ENCODE data around the gene SLITRK4. TPM values are rescaled to one million over a fixed set of nuclear protein-coding genes. Genes with fewer than 3 reads are reported as not detected.

SLITRK4 gene
- total RNA-seq, 4 donors from 2014 or later, result 6.2 to 55.1 (median 30.1) TPM

GRCh38 chrX:143648705-143649104 lies 12.8 kb upstream of the SLITRK4 start:
- no peak for TF ChIP-seq CTCF (IDR thresholded peaks at IDR 0.05; ENCODE audit: low read depth)

GRCh38 chrX:143642426-143642825 lies 6.5 kb upstream of the SLITRK4 start:
- TF ChIP-seq CTCF (IDR thresholded peaks at IDR 0.05; ENCODE audit: low read depth), result no peak

- no peak for TF ChIP-seq CTCF (IDR thresholded peaks at IDR 0.05; ENCODE audit: low read depth)
Observed at GRCh38 chrX:143636831-143637230, 930 bp upstream of the SLITRK4 start.

DNA sequence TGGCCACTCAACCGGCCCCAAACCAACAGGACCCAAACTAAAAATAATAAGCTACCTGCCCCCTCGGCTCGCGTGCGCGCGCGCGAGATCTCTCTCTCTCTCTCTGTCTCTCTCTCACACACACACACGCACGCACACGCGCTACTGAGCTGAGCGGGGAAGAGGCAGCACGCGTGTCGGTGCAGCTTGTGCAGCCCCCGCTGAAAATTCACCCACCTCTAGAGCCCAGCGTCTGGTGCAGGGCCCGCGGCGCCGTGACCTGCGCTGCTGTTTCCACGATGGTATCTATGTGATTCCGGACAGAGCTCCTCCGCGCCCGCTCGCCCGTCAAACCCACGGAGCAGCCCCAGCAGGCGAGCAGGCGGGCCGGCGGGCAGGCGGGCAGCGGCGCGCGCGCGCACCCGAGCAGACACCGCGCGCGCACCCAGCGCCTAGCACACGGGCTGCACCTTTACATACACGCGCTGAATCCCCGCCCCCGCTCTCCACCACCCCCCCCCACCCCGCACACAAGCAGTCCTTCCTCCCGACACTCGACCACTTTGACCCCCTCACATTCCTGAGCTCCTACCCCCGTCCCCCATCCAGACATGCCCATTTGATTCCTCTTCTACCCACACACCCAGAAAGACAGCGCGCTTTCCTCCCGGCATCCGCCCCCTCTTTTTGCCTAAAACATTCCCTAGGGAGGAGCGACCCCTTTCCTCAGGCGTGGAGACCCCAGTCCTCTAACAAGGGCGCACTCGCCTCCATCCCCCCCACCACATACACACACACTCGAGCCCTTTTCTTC lies 1.0 kb downstream of the SLITRK4 start:
- TF ChIP-seq CTCF (IDR thresholded peaks at IDR 0.05; ENCODE audit: low read depth), result no peak

DNA sequence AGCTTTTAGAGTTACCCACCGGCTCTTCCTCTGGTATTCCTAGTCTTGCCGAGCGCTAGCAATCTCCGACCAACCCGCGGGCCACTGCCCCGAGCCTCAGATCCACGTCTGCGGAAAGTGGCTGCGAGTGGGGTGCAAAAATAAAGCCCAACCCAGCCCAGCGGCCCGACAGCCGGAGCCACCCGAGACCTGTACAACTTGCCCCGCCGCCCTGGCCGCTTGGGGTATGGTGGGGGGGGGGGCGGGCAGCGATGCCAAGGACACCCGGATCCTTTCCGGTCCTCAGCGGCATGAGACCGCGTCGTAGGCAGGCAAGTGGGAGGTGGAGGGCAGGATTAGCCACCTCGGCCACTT lies 1.6 kb downstream of the SLITRK4 start:
- no peak for TF ChIP-seq CTCF (IDR thresholded peaks at IDR 0.05; ENCODE audit: low read depth)

GRCh38 chrX:143633461-143634308 lies 2.2 kb downstream of the SLITRK4 start:
- TF ChIP-seq CTCF (IDR thresholded peaks at IDR 0.05; ENCODE audit: low read depth), result no peak

All from subcutaneous adipose tissue (tissue), 4 donors.